K562 (cell line): ENCODE results near the gene TCF4. TPM values are rescaled to one million over a fixed set of nuclear protein-coding genes. Genes with fewer than 3 reads are reported as not detected.

Experiments used
- ATAC-seq: fragments of 200-7000 bp; cut with Tn5 transposase; 3 replicates; pipeline ENCODE4 v1.9.1; 2020; ENCODE audit warnings: moderate library complexity
- BruUV-seq: library from RNA; stranded (reverse); fragments of 400-500 nt; replicated peaks from 2 replicates; lab custom pipeline; 2021; lab: Mats Ljungman, UMichigan
- CTCF ChIA-PET: fragments of 300-600 bp; formaldehyde crosslinking; extraction: SDS; loops from one replicate; lab custom pipeline; 2021; ENCODE audit warnings: low intra/inter-chr PET ratio; lab: Yijun Ruan, JAX
- POLR2A ChIA-PET: fragments of 300-600, 350-650 bp; sonication (Branson Sonifier 250); formaldehyde crosslinking; extraction: SDS; loops from one replicate; lab custom pipeline; 2021; ENCODE audit warnings: antibody characterized with exemption, inconsistent platforms; lab: Yijun Ruan, JAX
- DNase-seq, 4 experiments: peaks; one replicate each; pipeline versions ENCODE4 v3.0.0 to v3.0.0-alpha.2; 2011 to 2018; ENCODE audit warnings: low spot score in 3 of 4, mixed read lengths in 3 of 4; ENCODE audit errors: extremely low read depth in 1 of 4
- FAIRE-seq: peaks from 2 replicates; lab custom pipeline; 2011; peaks lifted over from hg19 to GRCh38; lab: Jason Lieb, UNC
- H2AFZ ChIP-seq: 2 replicates; pipeline ENCODE4 v1.6.0; 2011; ENCODE audit warnings: low read depth, low read length, control low read depth, inconsistent platforms
- H3K27ac ChIP-seq: fragments of 200-600 bp; 3 replicates; pipeline ENCODE4 v1.8.0; 2011; ENCODE audit warnings: low read depth, mild to moderate bottlenecking, control low read depth, inconsistent platforms, low read length, moderate library complexity, mixed read lengths; ENCODE audit errors: extremely low read depth
- H3K27me3 ChIP-seq, 2 experiments: fragments of 300-600 bp in 1 of 2; 2 replicates in 1 of 2; 3 replicates in 1 of 2; pipeline versions ENCODE4 v1.6.0 to v1.8.0; 2011; ENCODE audit warnings: inconsistent platforms in 2 of 2, low read length in 2 of 2, mild to moderate bottlenecking in 1 of 2, mixed read lengths in 1 of 2, moderate library complexity in 1 of 2; ENCODE audit not compliant: control insufficient read depth in 2 of 2, insufficient read depth in 2 of 2
- H3K36me3 ChIP-seq: fragments of 300-600 bp; 3 replicates; pipeline ENCODE4 v1.8.0; 2011; ENCODE audit warnings: mild to moderate bottlenecking, low read length, inconsistent platforms; ENCODE audit not compliant: control insufficient read depth, insufficient read depth
- H3K4me1 ChIP-seq, 2 experiments: fragments of 200-600 bp in 1 of 2; replicated peaks in 1 of 2; 2 replicates in 1 of 2; 3 replicates in 1 of 2; pipeline versions ENCODE4 v1.5.1 to v1.8.0; 2011; ENCODE audit warnings: inconsistent platforms in 2 of 2, low read length in 2 of 2, mild to moderate bottlenecking in 1 of 2, mixed read lengths in 1 of 2, moderate library complexity in 1 of 2; ENCODE audit not compliant: control insufficient read depth in 2 of 2, insufficient read depth in 2 of 2
- H3K4me2 ChIP-seq: 2 replicates; pipeline ENCODE4 v1.6.1; 2011; ENCODE audit warnings: low read length, control low read depth, inconsistent platforms, mixed read lengths; ENCODE audit not compliant: insufficient read depth
- H3K4me3 ChIP-seq: fragments of 200-600 bp; sonication (generic), shearing (Covaris generic); 2 replicates; pipeline ENCODE4 v1.5.1; 2016; ENCODE audit warnings: control low read depth, inconsistent platforms
- H3K79me2 ChIP-seq: fragments of 200-600 bp; 3 replicates; pipeline ENCODE4 v1.8.0; 2011; ENCODE audit warnings: low read length, inconsistent platforms; ENCODE audit not compliant: control insufficient read depth, insufficient read depth
- H3K9ac ChIP-seq, 2 experiments: 2 replicates each; pipeline versions ENCODE4 v1.6.0 to v1.6.1; 2011; ENCODE audit warnings: low read depth in 2 of 2, low read length in 2 of 2, control low read depth in 1 of 2, inconsistent platforms in 1 of 2, mild to moderate bottlenecking in 1 of 2, mixed read lengths in 1 of 2; ENCODE audit not compliant: insufficient read depth in 1 of 2
- H3K9me1 ChIP-seq: one replicate; pipeline ENCODE4 v1.6.0; 2011; ENCODE audit warnings: inconsistent platforms, mild to moderate bottlenecking, low read length, moderate library complexity; ENCODE audit not compliant: control insufficient read depth, insufficient read depth
- H3K9me3 ChIP-seq: replicated peaks from 2 replicates; pipeline ENCODE4 v1.5.1; 2011; ENCODE audit warnings: low read depth, low read length, inconsistent platforms; ENCODE audit not compliant: control insufficient read depth, insufficient read depth
- H4K20me1 ChIP-seq: replicated peaks from 2 replicates; pipeline ENCODE4 v1.6.1; 2011; ENCODE audit warnings: low read length, inconsistent platforms, mixed read lengths; ENCODE audit not compliant: control insufficient read depth, insufficient read depth
- CAMTA2 ChIP-seq: fragments of 250-450 bp; sonication (Bioruptor Pico); conservative IDR thresholded peaks from 2 replicates; pipeline ENCODE4 v1.5.1; 2022
- CREB3 ChIP-seq: fragments of 450-650 bp; conservative IDR thresholded peaks from 2 replicates; pipeline ENCODE4 v1.6.1; 2016; ENCODE audit warnings: missing genetic modification characterization, low read depth, mild to moderate bottlenecking, missing compliant biosample characterization, moderate library complexity
- HMG20A ChIP-seq: fragments of 450-650 bp; formaldehyde crosslinking; conservative IDR thresholded peaks from 2 replicates; pipeline ENCODE4 v1.4.0; 2020; ENCODE audit warnings: mild to moderate bottlenecking, mixed read lengths
- PHB2 ChIP-seq: fragments of 450-650 bp; IDR thresholded peaks from 2 replicates; pipeline ENCODE4 v1.6.1; 2017; ENCODE audit warnings: low read depth
- PTBP1 ChIP-seq: fragments of 200-400 bp; formaldehyde crosslinking; IDR thresholded peaks from 2 replicates; pipeline ENCODE4 v1.6.1; 2017; ENCODE audit warnings: low read depth, low read length
- RHOXF2B ChIP-seq: fragments of 250-450 bp; sonication (Bioruptor Pico); conservative IDR thresholded peaks from 2 replicates; pipeline ENCODE4 v1.5.1; 2021
- TAF1 ChIP-seq: IDR thresholded peaks from 2 replicates; pipeline ENCODE4 v1.6.1; 2011; ENCODE audit warnings: mild to moderate bottlenecking, low read length, moderate library complexity; ENCODE audit not compliant: insufficient read depth, control insufficient read depth, severe bottlenecking; ENCODE audit errors: extremely low read depth
- TRIM24 ChIP-seq, 2 experiments: fragments of 450-650 bp; IDR thresholded peaks; 2 replicates each; pipeline ENCODE4 v1.6.1; 2016
- ZNF133 ChIP-seq: fragments of 250-450 bp; sonication (Bioruptor Pico); IDR thresholded peaks from 2 replicates; pipeline ENCODE4 v1.4.0; 2020; ENCODE audit warnings: mild to moderate bottlenecking
- ZNF407 ChIP-seq: fragments of 450-650 bp; IDR thresholded peaks from 2 replicates; pipeline ENCODE4 v1.6.1; 2016; ENCODE audit warnings: low read depth
- ZNF740 ChIP-seq, 3 experiments: fragments of 200-800 bp in 1 of 3; sonication (Bioruptor generic) in 1 of 3; sonication (generic) in 1 of 3; formaldehyde crosslinking in 1 of 3; IDR thresholded peaks; 2 replicates each; pipeline versions ENCODE4 v1.6.1 to v1.8.0; 2016 to 2022; ENCODE audit warnings: mild to moderate bottlenecking in 2 of 3, missing compliant biosample characterization in 2 of 3, missing genetic modification characterization in 2 of 3, missing genetic modification reagents in 1 of 3
- in situ Hi-C: fragments of 300-500 bp; cut with MboI; formaldehyde crosslinking; loops from 4 replicates; pipeline ENCODE4 v1.15.0; 2018; ENCODE audit warnings: inconsistent platforms, mixed read lengths
- intact Hi-C: fragments of 100-400 bp; cut with micrococcal nuclease; formaldehyde crosslinking; loops from 2 replicates; pipeline ENCODE4 v1.14.2; 2022
- polyA plus RNA-seq, 8 experiments: library from polyadenylated mRNA; depleted of rRNA in 4 of 8; stranded (reverse) in 5 of 8; unstranded in 3 of 8; fragments of >200 nt; fragmentation: Nextera tagmentation in 2 of 8; fragmentation: Illumina TruSeq in 1 of 8; extraction: Ambion mirVana in 2 of 8; extraction: Trizol in 1 of 8; gene quantifications; 2 replicates each; pipeline versions ENCODE4 v1.2.1 to v1.2.3, GENCODE V29; 2011 to 2014; ENCODE audit warnings: inconsistent platforms in 1 of 8, missing spikeins in 1 of 8
- total RNA-seq, 7 experiments: library from RNA; depleted of rRNA in 6 of 7; stranded (reverse); fragments of >200 nt in 6 of 7; fragmentation: Illumina TruSeq in 2 of 7; extraction: Trizol in 2 of 7; gene quantifications; 2 replicates each; pipeline versions ENCODE4 v1.2.1 to v1.2.3, GENCODE V29; 2011 to 2021; ENCODE audit warnings: low replicate concordance in 1 of 7

Gene TCF4
- total and polyA plus RNA-seq, 9 of the 15 experiments (the other 6 are each of a cell fraction or from before 2014, with no cell fraction given): 4.8 to 24.7 (median 15.2) TPM

- TF ChIP-seq ZNF407: no peak
Measured at GRCh38 chr18:55541571-55541970, 46.4 kb downstream of the TCF4 start (continued).

GRCh38 chr18:55539240-55539639 lies 48.8 kb downstream of the TCF4 start:
- Histone ChIP-seq H3K36me3 (no peaks in the 10 kb centered on the region), H3K4me3 (no peak overlapping the region), H3K27me3 (no peaks in the 10 kb centered on the region), H3K4me1 (peaks cover 0 to 8% of the 10 kb centered on the region in 2 experiments; a peak in 2 of 5 replicates), H3K79me2 (peaks cover 21% of the 10 kb centered on the region), H4K20me1 (no peaks in the 10 kb centered on the region), H3K9me1 (no peaks in the 10 kb centered on the region), H2AFZ (no peak overlapping the region), H3K27ac (no peak overlapping the region), H3K9me3 (no peaks in the 10 kb centered on the region), H3K4me2 (no peak overlapping the region), H3K9ac (no peak overlapping the region)
- intact Hi-C loops: no loop called here
- no peak for FAIRE-seq
- CTCF ChIA-PET: no interaction called here
- POLR2A ChIA-PET: no interaction called here
- DNase-seq: no peak
- no TSS peak for BruUV-seq
- no peak for ATAC-seq
- in situ Hi-C loops: no loop called here
- TF ChIP-seq CREB3 (tag) (no peak), RHOXF2B (no peak), TAF1 (no peak), ZNF740 (CRISPR knock-in tag; IDR thresholded peaks at IDR 0.05) (no peak), ZNF740 (tag; IDR thresholded peaks at IDR 0.05) (no peak), TRIM24 (IDR thresholded peaks at IDR 0.05) (no peak), ZNF133 (CRISPR knock-in tag) (no peak), PHB2 (no peak), CAMTA2 (CRISPR knock-in tag) (no peak), HMG20A (no peak), PTBP1 (no peak)
